Karpas-422 (cell line): ENCODE measurements around the gene SLC4A8. TPM values are rescaled to one million over a fixed set of nuclear protein-coding genes. Genes with fewer than 3 reads are reported as not detected.

ENCODE experiments used
- DNase-seq: peaks from one replicate; pipeline ENCODE4 v3.0.0-alpha.2; 2015
- H2AFZ ChIP-seq: fragments of 200-600 bp; sonication (generic); 2 replicates; pipeline ENCODE4 v1.6.1; 2014; ENCODE audit warnings: antibody characterized with exemption, low read length, mixed read lengths
- H3K27ac ChIP-seq: fragments of 200-600 bp; sonication (generic); 2 replicates; pipeline ENCODE4 v1.5.1; 2014; ENCODE audit warnings: mild to moderate bottlenecking, low read length, moderate library complexity
- H3K27me3 ChIP-seq: fragments of 200-600 bp; sonication (generic); 2 replicates; pipeline ENCODE4 v1.6.1; 2014; ENCODE audit warnings: low read length, mixed read lengths
- H3K36me3 ChIP-seq: fragments of 200-600 bp; sonication (generic); 2 replicates; pipeline ENCODE4 v1.6.1; 2014; ENCODE audit warnings: low read length, mixed read lengths; ENCODE audit not compliant: insufficient read depth
- H3K4me1 ChIP-seq: fragments of 200-600 bp; sonication (generic); 2 replicates; pipeline ENCODE4 v1.6.1; 2014; ENCODE audit warnings: mild to moderate bottlenecking, low read length, mixed read lengths
- H3K4me2 ChIP-seq: fragments of 200-600 bp; sonication (generic); 2 replicates; pipeline ENCODE4 v1.6.1; 2014; ENCODE audit warnings: low read length, low read depth, mild to moderate bottlenecking; ENCODE audit not compliant: poor library complexity, severe bottlenecking
- H3K4me3 ChIP-seq: fragments of 200-600 bp; sonication (generic); 2 replicates; pipeline ENCODE4 v1.5.1; 2014; ENCODE audit warnings: mild to moderate bottlenecking, antibody characterized with exemption, low read length, mixed read lengths
- H3K79me2 ChIP-seq: fragments of 200-600 bp; sonication (generic); 2 replicates; pipeline ENCODE4 v1.6.1; 2014; ENCODE audit warnings: mild to moderate bottlenecking, low read length, mixed read lengths
- H3K9ac ChIP-seq: fragments of 200-600 bp; sonication (generic); 2 replicates; pipeline ENCODE4 v1.6.0; 2014; ENCODE audit warnings: low read length
- H3K9me2 ChIP-seq: fragments of 200-600 bp; sonication (generic), shearing (Covaris generic); replicated peaks from 2 replicates; pipeline ENCODE4 v1.6.0; 2014; ENCODE audit warnings: mild to moderate bottlenecking, low read length, moderate library complexity; ENCODE audit not compliant: insufficient read depth
- H3K9me3 ChIP-seq: fragments of 300-700, 200-600 bp; sonication (generic); 2 replicates; pipeline ENCODE4 v1.6.1; 2014; ENCODE audit warnings: low read length, mixed read lengths
- H4K20me1 ChIP-seq: fragments of 200-600 bp; sonication (generic); 2 replicates; pipeline ENCODE4 v1.6.1; 2014; ENCODE audit warnings: mild to moderate bottlenecking, antibody characterized with exemption, low read length, low read depth; ENCODE audit not compliant: insufficient read depth
- total RNA-seq: library from RNA; depleted of rRNA; stranded (reverse); fragments of >200 nt; shearing (Covaris generic); gene quantifications from 2 replicates; pipeline ENCODE4 v1.2.3, GENCODE V29; 2014; ENCODE audit warnings: low replicate concordance

SLC4A8 gene
- total RNA-seq, 1 experiment from 2014 or later = 9.1 TPM

GRCh38 chr12:51401486-51401885 lies 23.1 kb upstream of the SLC4A8 start:
- H3K27me3 ChIP-seq = no peaks in the 10 kb centered on the region

GRCh38 chr12:51401900-51402299 lies 22.7 kb upstream of the SLC4A8 start:
- H3K4me2 ChIP-seq = no peak overlapping the region
- H3K27ac ChIP-seq = no peak overlapping the region

More at GRCh38 chr12:51401486-51401885, 23.1 kb upstream of the SLC4A8 start:
- Histone ChIP-seq H3K27ac (no peak overlapping the region), H2AFZ (no peak overlapping the region), H3K9me2 (no peaks in the 10 kb centered on the region), H3K4me3 (no peak overlapping the region), H3K9me3 (no peaks in the 10 kb centered on the region), H3K79me2 (no peaks in the 10 kb centered on the region), H4K20me1 (0 out of 2 replicates have a peak, but pooled peaks cover 3% of the 10 kb centered on the region), H3K36me3 (no peaks in the 10 kb centered on the region), H3K4me2 (no peak overlapping the region), H3K4me1 (no peaks in the 10 kb centered on the region), H3K9ac (no peak overlapping the region)
- no peak for DNase-seq

GRCh38 chr12:51403159-51403558 lies 21.5 kb upstream of the SLC4A8 start:
- H3K9me3 ChIP-seq = no peaks in the 10 kb centered on the region
- H4K20me1 ChIP-seq = 0 out of 2 replicates have a peak, but pooled peaks cover 3% of the 10 kb centered on the region
- no peaks in the 10 kb centered on the region for H3K36me3 ChIP-seq
- no peaks in the 10 kb centered on the region for H3K79me2 ChIP-seq
- no peak overlapping the region for H2AFZ ChIP-seq
- no peak overlapping the region for H3K4me3 ChIP-seq
- no peaks in the 10 kb centered on the region for H3K27me3 ChIP-seq
- H3K9me2 ChIP-seq = no peaks in the 10 kb centered on the region
- no peak overlapping the region for H3K4me2 ChIP-seq
- no peak overlapping the region for H3K9ac ChIP-seq
- no peak for DNase-seq
- H3K27ac ChIP-seq = no peak overlapping the region
- no peaks in the 10 kb centered on the region for H3K4me1 ChIP-seq

More at GRCh38 chr12:51401900-51402299, 22.7 kb upstream of the SLC4A8 start:
- H2AFZ ChIP-seq = no peak overlapping the region
- H3K27me3 ChIP-seq = no peaks in the 10 kb centered on the region
- H3K9ac ChIP-seq = no peak overlapping the region
- no peak for DNase-seq
- no peaks in the 10 kb centered on the region for H3K4me1 ChIP-seq
- H3K36me3 ChIP-seq = no peaks in the 10 kb centered on the region
- H3K9me3 ChIP-seq = no peaks in the 10 kb centered on the region
- H4K20me1 ChIP-seq = 0 out of 2 replicates have a peak, but pooled peaks cover 3% of the 10 kb centered on the region
- H3K4me3 ChIP-seq = no peak overlapping the region
- H3K79me2 ChIP-seq = no peaks in the 10 kb centered on the region
- no peaks in the 10 kb centered on the region for H3K9me2 ChIP-seq

- H3K4me2 ChIP-seq = no peak overlapping the region
- H2AFZ ChIP-seq = no peak overlapping the region
These were observed 20.9 kb upstream of the SLC4A8 start for GRCh38 chr12:51403681-51404136.

GRCh38 chr12:51404627-51405026 lies 20.0 kb upstream of the SLC4A8 start:
- DNase-seq = no peak
- Histone ChIP-seq H3K4me3 (no peak overlapping the region), H3K9ac (no peak overlapping the region), H4K20me1 (0 out of 2 replicates have a peak, but pooled peaks cover 3% of the 10 kb centered on the region), H2AFZ (no peak overlapping the region), H3K4me2 (no peak overlapping the region), H3K36me3 (no peaks in the 10 kb centered on the region), H3K4me1 (no peaks in the 10 kb centered on the region), H3K27ac (no peak overlapping the region), H3K9me2 (no peaks in the 10 kb centered on the region), H3K79me2 (no peaks in the 10 kb centered on the region), H3K9me3 (no peaks in the 10 kb centered on the region), H3K27me3 (no peaks in the 10 kb centered on the region)

More at GRCh38 chr12:51403681-51404136, 20.9 kb upstream of the SLC4A8 start:
- H3K9ac ChIP-seq = no peak overlapping the region
- no peaks in the 10 kb centered on the region for H3K79me2 ChIP-seq
- no peak for DNase-seq
- no peaks in the 10 kb centered on the region for H3K27me3 ChIP-seq
- 0 out of 2 replicates have a peak, but pooled peaks cover 3% of the 10 kb centered on the region for H4K20me1 ChIP-seq
- H3K9me3 ChIP-seq = no peaks in the 10 kb centered on the region
- no peaks in the 10 kb centered on the region for H3K9me2 ChIP-seq
- H3K4me1 ChIP-seq = no peaks in the 10 kb centered on the region
- H3K36me3 ChIP-seq = no peaks in the 10 kb centered on the region
- H3K4me3 ChIP-seq = no peak overlapping the region
- no peak overlapping the region for H3K27ac ChIP-seq

- no peaks in the 10 kb centered on the region for H3K27me3 ChIP-seq
- H3K9me3 ChIP-seq = no peaks in the 10 kb centered on the region
- no peak overlapping the region for H3K27ac ChIP-seq
- H3K9me2 ChIP-seq = no peaks in the 10 kb centered on the region
- no peak overlapping the region for H2AFZ ChIP-seq
- H3K4me3 ChIP-seq = no peak overlapping the region
- no peaks in the 10 kb centered on the region for H3K4me1 ChIP-seq
- no peaks in the 10 kb centered on the region for H3K36me3 ChIP-seq
- H4K20me1 ChIP-seq = 0 out of 2 replicates have a peak, but pooled peaks cover 3% of the 10 kb centered on the region
- H3K4me2 ChIP-seq = no peak overlapping the region
- H3K9ac ChIP-seq = no peak overlapping the region
- no peaks in the 10 kb centered on the region for H3K79me2 ChIP-seq
- DNase-seq = no peak
These were observed 18.8 kb upstream of the SLC4A8 start for GRCh38 chr12:51405801-51406207.

- Histone ChIP-seq H3K9ac (no peak overlapping the region), H2AFZ (no peak overlapping the region), H3K79me2 (no peaks in the 10 kb centered on the region), H3K4me3 (no peak overlapping the region), H3K27ac (no peak overlapping the region), H3K27me3 (no peaks in the 10 kb centered on the region), H3K4me1 (no peaks in the 10 kb centered on the region), H3K9me2 (no peaks in the 10 kb centered on the region), H3K36me3 (no peaks in the 10 kb centered on the region), H3K9me3 (no peaks in the 10 kb centered on the region), H4K20me1 (0 out of 2 replicates have a peak, but pooled peaks cover 3% of the 10 kb centered on the region), H3K4me2 (no peak overlapping the region)
- DNase-seq = no peak
These were observed 18.3 kb upstream of the SLC4A8 start for GRCh38 chr12:51406290-51406689.

- no peak overlapping the region for H3K4me3 ChIP-seq
- no peaks in the 10 kb centered on the region for H3K79me2 ChIP-seq
- H3K27ac ChIP-seq = no peak overlapping the region
- H4K20me1 ChIP-seq = 0 out of 2 replicates have a peak, but pooled peaks cover 3% of the 10 kb centered on the region
- H3K9me2 ChIP-seq = no peaks in the 10 kb centered on the region
- no peaks in the 10 kb centered on the region for H3K4me1 ChIP-seq
- no peak overlapping the region for H2AFZ ChIP-seq
- H3K27me3 ChIP-seq = no peaks in the 10 kb centered on the region
- H3K9me3 ChIP-seq = no peaks in the 10 kb centered on the region
- H3K36me3 ChIP-seq = no peaks in the 10 kb centered on the region
- no peak overlapping the region for H3K9ac ChIP-seq
- DNase-seq = no peak
- no peak overlapping the region for H3K4me2 ChIP-seq
These were observed 17.8 kb upstream of the SLC4A8 start for GRCh38 chr12:51406859-51407258.
